ENCODE data around the gene ARHGEF26. TPM values are rescaled to one million over a fixed set of nuclear protein-coding genes. Genes with fewer than 3 reads are reported as not detected.

The ARHGEF26 gene
- total RNA-seq, 1 experiment from 2014 or later: 7.2 TPM

DNA sequence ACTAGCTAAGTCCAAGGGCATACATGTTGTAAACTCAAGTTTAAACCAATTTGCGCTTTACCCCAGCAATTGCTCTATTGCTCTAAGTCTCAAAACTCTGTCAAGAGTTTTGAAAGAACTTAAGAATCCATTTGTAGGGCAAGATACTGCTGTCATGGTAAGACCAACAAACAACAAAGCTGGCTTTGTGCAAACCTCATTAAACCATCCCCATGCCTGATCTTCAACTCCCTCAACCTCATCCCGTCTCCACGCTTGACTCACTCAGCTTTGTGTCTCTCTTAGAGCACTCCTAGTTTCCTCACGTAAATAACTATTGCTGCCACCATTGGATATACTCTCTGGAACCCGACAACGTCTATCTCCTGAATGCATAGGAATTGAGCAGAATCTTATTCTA, 20.6 kb upstream of the ARHGEF26 start:
- Histone ChIP-seq H3K9me3 (ENCODE audit: control insufficient read depth in 1 of 2, insufficient read depth in 1 of 2, low read depth in 1 of 2, low read length in 2 of 2) (no peaks in the 10 kb centered on the region), H3K4me3 (replicated peaks in 1 of 2; ENCODE audit: low read depth in 1 of 2, low read length in 2 of 2) (no peak overlapping the region), H3K36me3 (ENCODE audit: control insufficient read depth in 1 of 2, insufficient read depth in 2 of 2, low read length in 2 of 2) (no peaks in the 10 kb centered on the region), H3K79me2 (ENCODE audit: insufficient read depth, low read length) (no peaks in the 10 kb centered on the region), H3K27ac (ENCODE audit: low read depth, low read length) (no peak overlapping the region), H3K4me1 (ENCODE audit: control insufficient read depth in 1 of 2, insufficient read depth in 2 of 2, low read length in 2 of 2) (peaks cover 0 to 3% of the 10 kb centered on the region in 2 experiments; a peak in 1 of 4 replicates), H4K20me1 (ENCODE audit: insufficient read depth) (no peaks in the 10 kb centered on the region), H3K9ac (ENCODE audit: low read length) (no peak overlapping the region), H3K27me3 (ENCODE audit: insufficient read depth, low read length) (no peaks in the 10 kb centered on the region), H3K4me2 (ENCODE audit: low read length) (no peak overlapping the region), H3K9me2 (ENCODE audit: insufficient read depth) (no peaks in the 10 kb centered on the region), H2AFZ (ENCODE audit: low read depth, low read length, poor library complexity, severe bottlenecking) (no peak overlapping the region)
- ChIA-PET CTCF (no interaction called here), RAD21 (ENCODE audit: low non-redundant PET in 1 of 2, low total read pairs in 2 of 2, uncharacterized antibody in 2 of 2, unreplicated experiment in 2 of 2) (no interaction called here), POLR2A (no interaction called here)
- TF ChIP-seq FOSL1 (IDR thresholded peaks at IDR 0.05; ENCODE audit: low read depth) (no peak), CEBPB (IDR thresholded peaks at IDR 0.05; ENCODE audit: low read depth) (no peak), JUND (IDR thresholded peaks at IDR 0.05) (no peak), EGR1 (IDR thresholded peaks at IDR 0.05; ENCODE audit: low read depth) (no peak), TCF7L2 (IDR thresholded peaks at IDR 0.05; ENCODE audit: borderline replicate concordance, extremely low read depth, insufficient read depth, insufficient read length) (no peak), YY1 (IDR thresholded peaks at IDR 0.05; ENCODE audit: extremely low read depth, insufficient replicate concordance, low read depth, low read length) (no peak), POLR2A (IDR thresholded peaks at IDR 0.05; ENCODE audit: borderline replicate concordance, extremely low read depth, insufficient read depth, insufficient read length) (no peak), POLR2AphosphoS5 (IDR thresholded peaks at IDR 0.05; ENCODE audit: low read depth, low read length) (no peak), CBX3 (IDR thresholded peaks at IDR 0.05; ENCODE audit: low read depth) (no peak), ZFX (IDR thresholded peaks at IDR 0.05) (no peak), SRF (IDR thresholded peaks at IDR 0.05; ENCODE audit: low read depth) (no peak), RAD21 (IDR thresholded peaks at IDR 0.05; ENCODE audit: low read depth) (no peak), SP1 (IDR thresholded peaks at IDR 0.05; ENCODE audit: low read depth) (no peak), EZH2phosphoT487 (IDR thresholded peaks at IDR 0.05; ENCODE audit: borderline replicate concordance) (no peak), SIN3A (IDR thresholded peaks at IDR 0.05; ENCODE audit: low read depth) (no peak), ELF1 (IDR thresholded peaks at IDR 0.05; ENCODE audit: borderline replicate concordance, low read depth) (no peak), EZH2 (IDR thresholded peaks at IDR 0.05) (no peak)
- TF ChIP-seq, protein P1, sequence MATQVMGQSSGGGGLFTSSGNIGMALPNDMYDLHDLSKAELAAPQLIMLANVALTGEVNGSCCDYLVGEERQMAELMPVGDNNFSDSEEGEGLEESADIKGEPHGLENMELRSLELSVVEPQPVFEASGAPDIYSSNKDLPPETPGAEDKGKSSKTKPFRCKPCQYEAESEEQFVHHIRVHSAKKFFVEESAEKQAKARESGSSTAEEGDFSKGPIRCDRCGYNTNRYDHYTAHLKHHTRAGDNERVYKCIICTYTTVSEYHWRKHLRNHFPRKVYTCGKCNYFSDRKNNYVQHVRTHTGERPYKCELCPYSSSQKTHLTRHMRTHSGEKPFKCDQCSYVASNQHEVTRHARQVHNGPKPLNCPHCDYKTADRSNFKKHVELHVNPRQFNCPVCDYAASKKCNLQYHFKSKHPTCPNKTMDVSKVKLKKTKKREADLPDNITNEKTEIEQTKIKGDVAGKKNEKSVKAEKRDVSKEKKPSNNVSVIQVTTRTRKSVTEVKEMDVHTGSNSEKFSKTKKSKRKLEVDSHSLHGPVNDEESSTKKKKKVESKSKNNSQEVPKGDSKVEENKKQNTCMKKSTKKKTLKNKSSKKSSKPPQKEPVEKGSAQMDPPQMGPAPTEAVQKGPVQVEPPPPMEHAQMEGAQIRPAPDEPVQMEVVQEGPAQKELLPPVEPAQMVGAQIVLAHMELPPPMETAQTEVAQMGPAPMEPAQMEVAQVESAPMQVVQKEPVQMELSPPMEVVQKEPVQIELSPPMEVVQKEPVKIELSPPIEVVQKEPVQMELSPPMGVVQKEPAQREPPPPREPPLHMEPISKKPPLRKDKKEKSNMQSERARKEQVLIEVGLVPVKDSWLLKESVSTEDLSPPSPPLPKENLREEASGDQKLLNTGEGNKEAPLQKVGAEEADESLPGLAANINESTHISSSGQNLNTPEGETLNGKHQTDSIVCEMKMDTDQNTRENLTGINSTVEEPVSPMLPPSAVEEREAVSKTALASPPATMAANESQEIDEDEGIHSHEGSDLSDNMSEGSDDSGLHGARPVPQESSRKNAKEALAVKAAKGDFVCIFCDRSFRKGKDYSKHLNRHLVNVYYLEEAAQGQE (IDR thresholded peaks at IDR 0.05; ENCODE audit: low read depth): no peak
- TF ChIP-seq, protein P2, sequence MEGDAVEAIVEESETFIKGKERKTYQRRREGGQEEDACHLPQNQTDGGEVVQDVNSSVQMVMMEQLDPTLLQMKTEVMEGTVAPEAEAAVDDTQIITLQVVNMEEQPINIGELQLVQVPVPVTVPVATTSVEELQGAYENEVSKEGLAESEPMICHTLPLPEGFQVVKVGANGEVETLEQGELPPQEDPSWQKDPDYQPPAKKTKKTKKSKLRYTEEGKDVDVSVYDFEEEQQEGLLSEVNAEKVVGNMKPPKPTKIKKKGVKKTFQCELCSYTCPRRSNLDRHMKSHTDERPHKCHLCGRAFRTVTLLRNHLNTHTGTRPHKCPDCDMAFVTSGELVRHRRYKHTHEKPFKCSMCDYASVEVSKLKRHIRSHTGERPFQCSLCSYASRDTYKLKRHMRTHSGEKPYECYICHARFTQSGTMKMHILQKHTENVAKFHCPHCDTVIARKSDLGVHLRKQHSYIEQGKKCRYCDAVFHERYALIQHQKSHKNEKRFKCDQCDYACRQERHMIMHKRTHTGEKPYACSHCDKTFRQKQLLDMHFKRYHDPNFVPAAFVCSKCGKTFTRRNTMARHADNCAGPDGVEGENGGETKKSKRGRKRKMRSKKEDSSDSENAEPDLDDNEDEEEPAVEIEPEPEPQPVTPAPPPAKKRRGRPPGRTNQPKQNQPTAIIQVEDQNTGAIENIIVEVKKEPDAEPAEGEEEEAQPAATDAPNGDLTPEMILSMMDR (IDR thresholded peaks at IDR 0.05 in 2 of 3, conservative IDR thresholded peaks at IDR 0.05 in 1 of 3; ENCODE audit: borderline replicate concordance in 1 of 3, insufficient read depth in 1 of 3, low read depth in 2 of 3, low read length in 2 of 3): no peak
- TF ChIP-seq, protein P3, sequence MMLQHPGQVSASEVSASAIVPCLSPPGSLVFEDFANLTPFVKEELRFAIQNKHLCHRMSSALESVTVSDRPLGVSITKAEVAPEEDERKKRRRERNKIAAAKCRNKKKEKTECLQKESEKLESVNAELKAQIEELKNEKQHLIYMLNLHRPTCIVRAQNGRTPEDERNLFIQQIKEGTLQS (IDR thresholded peaks at IDR 0.05): no peak
- no TSS peak for BruUV-seq (replicated peaks)
- no peak for ATAC-seq
- no peak for DNase-seq (ENCODE audit: low read depth, low spot score)
- intact Hi-C loops (cut with micrococcal nuclease): no loop called here

Data from HCT116 (cell line).